K562 (cell line): Measurements from ENCODE around the gene TPX2. TPM values are rescaled to one million over a fixed set of nuclear protein-coding genes. Genes with fewer than 3 reads are reported as not detected.
"Not testable (repeated sequence)": the region's sequence is repeated elsewhere in the genome, so short reads cannot be mapped to it uniquely, and the experiment has no call there.

Experiments used
- ATAC-seq: fragments of 200-7000 bp; cut with Tn5 transposase; 3 replicates; pipeline ENCODE4 v1.9.1; 2020; ENCODE audit warnings: moderate library complexity
- BruUV-seq: library from RNA; stranded (reverse); fragments of 400-500 nt; replicated peaks from 2 replicates; lab custom pipeline; 2021; lab: Mats Ljungman, UMichigan
- CTCF ChIA-PET: fragments of 300-600 bp; formaldehyde crosslinking; extraction: SDS; loops from one replicate; lab custom pipeline; 2021; ENCODE audit warnings: low intra/inter-chr PET ratio; lab: Yijun Ruan, JAX
- POLR2A ChIA-PET: fragments of 300-600, 350-650 bp; sonication (Branson Sonifier 250); formaldehyde crosslinking; extraction: SDS; loops from one replicate; lab custom pipeline; 2021; ENCODE audit warnings: antibody characterized with exemption, inconsistent platforms; lab: Yijun Ruan, JAX
- DNase-seq, 4 experiments: peaks; one replicate each; pipeline versions ENCODE4 v3.0.0 to v3.0.0-alpha.2; 2011 to 2018; ENCODE audit warnings: low spot score in 3 of 4, mixed read lengths in 3 of 4; ENCODE audit errors: extremely low read depth in 1 of 4
- FAIRE-seq: peaks from 2 replicates; lab custom pipeline; 2011; peaks lifted over from hg19 to GRCh38; lab: Jason Lieb, UNC
- H2AFZ ChIP-seq: 2 replicates; pipeline ENCODE4 v1.6.0; 2011; ENCODE audit warnings: low read depth, low read length, control low read depth, inconsistent platforms
- H3K27ac ChIP-seq: fragments of 200-600 bp; 3 replicates; pipeline ENCODE4 v1.8.0; 2011; ENCODE audit warnings: low read depth, mild to moderate bottlenecking, control low read depth, inconsistent platforms, low read length, moderate library complexity, mixed read lengths; ENCODE audit errors: extremely low read depth
- H3K27me3 ChIP-seq, 2 experiments: fragments of 300-600 bp in 1 of 2; 2 replicates in 1 of 2; 3 replicates in 1 of 2; pipeline versions ENCODE4 v1.6.0 to v1.8.0; 2011; ENCODE audit warnings: inconsistent platforms in 2 of 2, low read length in 2 of 2, mild to moderate bottlenecking in 1 of 2, mixed read lengths in 1 of 2, moderate library complexity in 1 of 2; ENCODE audit not compliant: control insufficient read depth in 2 of 2, insufficient read depth in 2 of 2
- H3K36me3 ChIP-seq: fragments of 300-600 bp; 3 replicates; pipeline ENCODE4 v1.8.0; 2011; ENCODE audit warnings: mild to moderate bottlenecking, low read length, inconsistent platforms; ENCODE audit not compliant: control insufficient read depth, insufficient read depth
- H3K4me1 ChIP-seq, 2 experiments: fragments of 200-600 bp in 1 of 2; replicated peaks in 1 of 2; 2 replicates in 1 of 2; 3 replicates in 1 of 2; pipeline versions ENCODE4 v1.5.1 to v1.8.0; 2011; ENCODE audit warnings: inconsistent platforms in 2 of 2, low read length in 2 of 2, mild to moderate bottlenecking in 1 of 2, mixed read lengths in 1 of 2, moderate library complexity in 1 of 2; ENCODE audit not compliant: control insufficient read depth in 2 of 2, insufficient read depth in 2 of 2
- H3K4me2 ChIP-seq: 2 replicates; pipeline ENCODE4 v1.6.1; 2011; ENCODE audit warnings: low read length, control low read depth, inconsistent platforms, mixed read lengths; ENCODE audit not compliant: insufficient read depth
- H3K4me3 ChIP-seq: fragments of 200-600 bp; sonication (generic), shearing (Covaris generic); 2 replicates; pipeline ENCODE4 v1.5.1; 2016; ENCODE audit warnings: control low read depth, inconsistent platforms
- H3K79me2 ChIP-seq: fragments of 200-600 bp; 3 replicates; pipeline ENCODE4 v1.8.0; 2011; ENCODE audit warnings: low read length, inconsistent platforms; ENCODE audit not compliant: control insufficient read depth, insufficient read depth
- H3K9ac ChIP-seq, 2 experiments: 2 replicates each; pipeline versions ENCODE4 v1.6.0 to v1.6.1; 2011; ENCODE audit warnings: low read depth in 2 of 2, low read length in 2 of 2, control low read depth in 1 of 2, inconsistent platforms in 1 of 2, mild to moderate bottlenecking in 1 of 2, mixed read lengths in 1 of 2; ENCODE audit not compliant: insufficient read depth in 1 of 2
- H3K9me1 ChIP-seq: one replicate; pipeline ENCODE4 v1.6.0; 2011; ENCODE audit warnings: inconsistent platforms, mild to moderate bottlenecking, low read length, moderate library complexity; ENCODE audit not compliant: control insufficient read depth, insufficient read depth
- H3K9me3 ChIP-seq: replicated peaks from 2 replicates; pipeline ENCODE4 v1.5.1; 2011; ENCODE audit warnings: low read depth, low read length, inconsistent platforms; ENCODE audit not compliant: control insufficient read depth, insufficient read depth
- H4K20me1 ChIP-seq: replicated peaks from 2 replicates; pipeline ENCODE4 v1.6.1; 2011; ENCODE audit warnings: low read length, inconsistent platforms, mixed read lengths; ENCODE audit not compliant: control insufficient read depth, insufficient read depth
- ELF2 ChIP-seq: fragments of 250-450 bp; sonication (Bioruptor Pico); IDR thresholded peaks from 2 replicates; pipeline ENCODE4 v1.5.0; 2021; ENCODE audit warnings: mild to moderate bottlenecking
- ETV5 ChIP-seq: sonication (generic); formaldehyde crosslinking; IDR thresholded peaks from 2 replicates; pipeline ENCODE4 v1.4.0; 2020; ENCODE audit warnings: low read depth, mild to moderate bottlenecking, missing genetic modification reagents
- HCFC1 ChIP-seq: IDR thresholded peaks from 2 replicates; pipeline ENCODE4 v1.6.1; 2012; ENCODE audit warnings: low read depth, low read length, improper control_type of control experiment
- IFI16 ChIP-seq: fragments of 250-450 bp; sonication (Bioruptor Pico); IDR thresholded peaks from 2 replicates; pipeline ENCODE4 v2.1.2; 2022; ENCODE audit warnings: mild to moderate bottlenecking, inconsistent platforms
- MAZ ChIP-seq, 2 experiments: fragments of 450-650 bp in 1 of 2; sonication (generic) in 1 of 2; formaldehyde crosslinking; IDR thresholded peaks in 1 of 2; conservative IDR thresholded peaks in 1 of 2; 2 replicates each; pipeline versions ENCODE4 v1.4.0 to v1.5.0; 2020; ENCODE audit warnings: mild to moderate bottlenecking in 1 of 2, missing genetic modification reagents in 1 of 2
- MYBL2 ChIP-seq, 2 experiments: fragments of 450-650 bp in 1 of 2; sonication (generic) in 1 of 2; formaldehyde crosslinking in 1 of 2; IDR thresholded peaks; 2 replicates each; pipeline versions ENCODE4 v1.6.1 to v1.8.1; 2017 to 2022; ENCODE audit warnings: borderline replicate concordance in 1 of 2, inconsistent platforms in 1 of 2, low read depth in 1 of 2, mild to moderate bottlenecking in 1 of 2, missing genetic modification reagents in 1 of 2, moderate library complexity in 1 of 2
- NCOA6 ChIP-seq: fragments of 450-650 bp; IDR thresholded peaks from 2 replicates; pipeline ENCODE4 v1.6.1; 2017; ENCODE audit warnings: mild to moderate bottlenecking
- NFIX ChIP-seq: fragments of 250-450 bp; sonication (Bioruptor Pico); IDR thresholded peaks from 2 replicates; pipeline ENCODE4 v1.4.0; 2020; ENCODE audit warnings: low read depth, mild to moderate bottlenecking, moderate library complexity
- ZFP30 ChIP-seq: fragments of 250-450 bp; sonication (Bioruptor Pico); IDR thresholded peaks from 2 replicates; pipeline ENCODE4 v1.8.0; 2022; ENCODE audit warnings: moderate library complexity, mild to moderate bottlenecking, inconsistent platforms, borderline replicate concordance
- ZHX1 ChIP-seq: fragments of 150-350 bp; conservative IDR thresholded peaks from 2 replicates; pipeline ENCODE4 v1.6.1; 2014; ENCODE audit warnings: low read length
- ZNF239 ChIP-seq: fragments of 250-450 bp; sonication (Bioruptor Pico); IDR thresholded peaks from 2 replicates; pipeline ENCODE4 v1.4.0; 2020; ENCODE audit warnings: mild to moderate bottlenecking
- WGBS: fragments of 100-300 bp; shearing (Covaris generic); methylation state at CpG from one replicate; pipeline ENCODE4 v1.1.6; 2016; ENCODE audit warnings: low coverage, mixed read lengths; ENCODE audit not compliant: insufficient coverage; ENCODE audit errors: missing lambda C conversion rate; 5-methylcytosine and 5-hydroxymethylcytosine counted together
- in situ Hi-C: fragments of 300-500 bp; cut with MboI; formaldehyde crosslinking; loops from 4 replicates; pipeline ENCODE4 v1.15.0; 2018; ENCODE audit warnings: inconsistent platforms, mixed read lengths
- intact Hi-C: fragments of 100-400 bp; cut with micrococcal nuclease; formaldehyde crosslinking; loops from 2 replicates; pipeline ENCODE4 v1.14.2; 2022
- polyA plus RNA-seq, 8 experiments: library from polyadenylated mRNA; depleted of rRNA in 4 of 8; stranded (reverse) in 5 of 8; unstranded in 3 of 8; fragments of >200 nt; fragmentation: Nextera tagmentation in 2 of 8; fragmentation: Illumina TruSeq in 1 of 8; extraction: Ambion mirVana in 2 of 8; extraction: Trizol in 1 of 8; gene quantifications; 2 replicates each; pipeline versions ENCODE4 v1.2.1 to v1.2.3, GENCODE V29; 2011 to 2014; ENCODE audit warnings: inconsistent platforms in 1 of 8, missing spikeins in 1 of 8
- total RNA-seq, 7 experiments: library from RNA; depleted of rRNA in 6 of 7; stranded (reverse); fragments of >200 nt in 6 of 7; fragmentation: Illumina TruSeq in 2 of 7; extraction: Trizol in 2 of 7; gene quantifications; 2 replicates each; pipeline versions ENCODE4 v1.2.1 to v1.2.3, GENCODE V29; 2011 to 2021; ENCODE audit warnings: low replicate concordance in 1 of 7

Gene TPX2
- total and polyA plus RNA-seq, 9 of the 15 experiments (the other 6 are each of a cell fraction or from before 2014, with no cell fraction given): 48.0 to 241 (median 133) TPM

- ATAC-seq, H3K4me2 ChIP-seq, FAIRE-seq, H3K9ac ChIP-seq, CTCF ChIA-PET, in situ Hi-C loops, H3K4me3 ChIP-seq, BruUV-seq, intact Hi-C loops, H2AFZ ChIP-seq, H3K9me1 ChIP-seq, H3K9me3 ChIP-seq, H3K79me2 ChIP-seq, H3K36me3 ChIP-seq, H3K27ac ChIP-seq, DNase-seq, H3K27me3 ChIP-seq, H4K20me1 ChIP-seq: not testable (repeated sequence)
- peaks cover 8 to 16% of the 10 kb centered on the region in 2 experiments for H3K4me1 ChIP-seq
- 56% methylated on average over 7 of the region's 7 CpGs for WGBS
- POLR2A ChIA-PET: interaction anchor here (0.6 to 0.9 kb wide), 2 partner anchors 11 to 276 kb away, joined by 4 read pairs; no protein-coding TSS in a partner anchor
Observed at GRCh38 chr20:31814142-31814541, 75.1 kb downstream of the TPX2 start.

- Histone ChIP-seq H3K9me3 (no peaks in the 10 kb centered on the region), H4K20me1 (peaks cover 6% of the 10 kb centered on the region), H3K4me1 (peaks cover 11 to 16% of the 10 kb centered on the region in 2 experiments), H3K9ac (peak overlapping the region in 1 of 2 experiments; percentile 42; a peak in 1 of 4 replicates), H3K79me2 (no peaks in the 10 kb centered on the region), H3K4me3 (no peak overlapping the region), H3K27me3 (no peaks in the 10 kb centered on the region), H3K27ac (no peak overlapping the region), H3K36me3 (no peaks in the 10 kb centered on the region), H3K9me1 (peaks cover 5% of the 10 kb centered on the region), H3K4me2 (no peak overlapping the region), H2AFZ (no peak overlapping the region)
- FAIRE-seq: no peak
- CTCF ChIA-PET: no interaction called here
- 32% methylated on average over 9 of the region's 9 CpGs for WGBS
- POLR2A ChIA-PET: no interaction called here
- no peak for ATAC-seq
- intact Hi-C loops: no loop called here
- DNase-seq: no peak
- TF ChIP-seq ZFP30 (CRISPR knock-in tag): no peak
- TF ChIP-seq MAZ (CRISPR knock-in tag; conservative IDR thresholded peaks at IDR 0.05 in 1 of 2, IDR thresholded peaks at IDR 0.05 in 1 of 2): no peak
- TF ChIP-seq ZNF239 (CRISPR knock-in tag): no peak
- no peak for TF ChIP-seq IFI16 (CRISPR knock-in tag)
- no peak for TF ChIP-seq HCFC1
- no peak for TF ChIP-seq ELF2
- no peak for TF ChIP-seq NCOA6
- no peak for TF ChIP-seq ZHX1
- TF ChIP-seq ETV5 (CRISPR knock-in tag): no peak
- no peak for TF ChIP-seq MYBL2 (IDR thresholded peaks at IDR 0.05; ENCODE audit: low read depth)
- no peak for TF ChIP-seq MYBL2 (CRISPR knock-in tag; IDR thresholded peaks at IDR 0.05; ENCODE audit: borderline replicate concordance)
- no peak for TF ChIP-seq NFIX (CRISPR knock-in tag)
- in situ Hi-C loops: no loop called here
- no TSS peak for BruUV-seq
Observed at GRCh38 chr20:31815408-31816188, 76.5 kb downstream of the TPX2 start.
